MM.1S (cell line): ENCODE results near the gene GAA.

Experiments
- EZH2 ChIP-seq: fragments of 300-600 bp; sonication (generic); optimal IDR thresholded peaks from 2 replicates; pipeline ENCODE3; 2017; ENCODE audit warnings: low read depth, mild to moderate bottlenecking, antibody characterized with exemption, low read length, mixed read lengths
- TF ChIP-seq, protein P1 (sequence below): fragments of 300-600 bp; sonication (generic); IDR thresholded peaks from 2 replicates; pipeline ENCODE4 v1.5.1; 2016; ENCODE audit warnings: antibody characterized with exemption, low read length, mixed read lengths

DNA sequence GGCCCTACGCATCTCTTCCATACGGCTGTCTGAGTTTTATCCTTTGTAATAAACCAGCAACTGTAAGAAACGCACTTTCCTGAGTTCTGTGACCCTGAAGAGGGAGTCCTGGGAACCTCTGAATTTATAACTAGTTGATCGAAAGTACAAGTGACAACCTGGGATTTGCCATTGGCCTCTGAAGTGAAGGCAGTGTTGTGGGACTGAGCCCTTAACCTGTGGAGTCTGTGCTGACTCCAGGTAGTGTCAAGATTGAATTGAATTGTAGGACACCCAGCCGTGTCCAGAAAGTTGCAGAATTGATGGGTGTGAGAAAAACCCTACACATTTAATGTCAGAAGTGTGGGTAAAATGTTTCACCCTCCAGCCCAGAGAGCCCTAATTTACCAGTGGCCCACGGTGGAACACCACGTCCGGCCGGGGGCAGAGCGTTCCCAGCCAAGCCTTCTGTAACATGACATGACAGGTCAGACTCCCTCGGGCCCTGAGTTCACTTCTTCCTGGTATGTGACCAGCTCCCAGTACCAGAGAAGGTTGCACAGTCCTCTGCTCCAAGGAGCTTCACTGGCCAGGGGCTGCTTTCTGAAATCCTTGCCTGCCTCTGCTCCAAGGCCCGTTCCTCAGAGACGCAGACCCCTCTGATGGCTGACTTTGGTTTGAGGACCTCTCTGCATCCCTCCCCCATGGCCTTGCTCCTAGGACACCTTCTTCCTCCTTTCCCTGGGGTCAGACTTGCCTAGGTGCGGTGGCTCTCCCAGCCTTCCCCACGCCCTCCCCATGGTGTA is 1.5 kb downstream of the GAA start:
- TF ChIP-seq, protein P1, sequence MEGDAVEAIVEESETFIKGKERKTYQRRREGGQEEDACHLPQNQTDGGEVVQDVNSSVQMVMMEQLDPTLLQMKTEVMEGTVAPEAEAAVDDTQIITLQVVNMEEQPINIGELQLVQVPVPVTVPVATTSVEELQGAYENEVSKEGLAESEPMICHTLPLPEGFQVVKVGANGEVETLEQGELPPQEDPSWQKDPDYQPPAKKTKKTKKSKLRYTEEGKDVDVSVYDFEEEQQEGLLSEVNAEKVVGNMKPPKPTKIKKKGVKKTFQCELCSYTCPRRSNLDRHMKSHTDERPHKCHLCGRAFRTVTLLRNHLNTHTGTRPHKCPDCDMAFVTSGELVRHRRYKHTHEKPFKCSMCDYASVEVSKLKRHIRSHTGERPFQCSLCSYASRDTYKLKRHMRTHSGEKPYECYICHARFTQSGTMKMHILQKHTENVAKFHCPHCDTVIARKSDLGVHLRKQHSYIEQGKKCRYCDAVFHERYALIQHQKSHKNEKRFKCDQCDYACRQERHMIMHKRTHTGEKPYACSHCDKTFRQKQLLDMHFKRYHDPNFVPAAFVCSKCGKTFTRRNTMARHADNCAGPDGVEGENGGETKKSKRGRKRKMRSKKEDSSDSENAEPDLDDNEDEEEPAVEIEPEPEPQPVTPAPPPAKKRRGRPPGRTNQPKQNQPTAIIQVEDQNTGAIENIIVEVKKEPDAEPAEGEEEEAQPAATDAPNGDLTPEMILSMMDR: no peak
- no peak for TF ChIP-seq EZH2
